Measurements from ENCODE around the gene C12orf57. TPM values are rescaled to one million over a fixed set of nuclear protein-coding genes. Genes with fewer than 3 reads are reported as not detected.

Gene C12orf57
- total and polyA plus RNA-seq, 2 of the 13 experiments (the other 11 are each of a cell fraction or from before 2014, with no cell fraction given) = 84.0 to 287 TPM

GRCh38 chr12:6981152-6982052 is 37.6 kb downstream of the C12orf57 start (continued):
- peak; percentile 96 for TF ChIP-seq PAXIP1 (CRISPR knock-in tag; conservative IDR thresholded peaks at IDR 0.05)
- no peak for TF ChIP-seq ZUFSP (CRISPR knock-in tag; IDR thresholded peaks at IDR 0.05; ENCODE audit: borderline replicate concordance)
- TF ChIP-seq NFAT5 (CRISPR knock-in tag; IDR thresholded peaks at IDR 0.05) = no peak
- no peak for TF ChIP-seq SMARCC2 (IDR thresholded peaks at IDR 0.05)
- no peak for TF ChIP-seq ZNF232 (CRISPR knock-in tag; IDR thresholded peaks at IDR 0.05; ENCODE audit: borderline replicate concordance)
- TF ChIP-seq MXD1 (CRISPR knock-in tag; IDR thresholded peaks at IDR 0.05) = no peak
- no peak for TF ChIP-seq ATM (IDR thresholded peaks at IDR 0.05; ENCODE audit: borderline replicate concordance)
- no peak for TF ChIP-seq ZNF850 (CRISPR knock-in tag; conservative IDR thresholded peaks at IDR 0.05)
- TF ChIP-seq FOXM1 (CRISPR knock-in tag; IDR thresholded peaks at IDR 0.05) = no peak
- 0 out of 2 replicates have a peak, but pooled peaks have one; percentile 46 for TF ChIP-seq ZBTB7B (CRISPR knock-in tag; IDR thresholded peaks at IDR 0.05)
- TF ChIP-seq GABPB1 (CRISPR knock-in tag; IDR thresholded peaks at IDR 0.05) = 0 out of 2 replicates have a peak, but pooled peaks have one; percentile 14
- no peak for TF ChIP-seq KMT2B (CRISPR knock-in tag; IDR thresholded peaks at IDR 0.05)
- no peak for TF ChIP-seq TCF12 (IDR thresholded peaks at IDR 0.05)
- TF ChIP-seq TCF12 (CRISPR knock-in tag; IDR thresholded peaks at IDR 0.05) = 0 out of 2 replicates have a peak, but pooled peaks have one; percentile 38
- TF ChIP-seq ZBTB49 (CRISPR knock-in tag; IDR thresholded peaks at IDR 0.05; ENCODE audit: borderline replicate concordance) = no peak
